Endodermal cell (in vitro differentiated cells): ENCODE results near the gene OR52B6. TPM values are rescaled to one million over a fixed set of nuclear protein-coding genes. Genes with fewer than 3 reads are reported as not detected.

Experiments
- DNase-seq: peaks from one replicate; pipeline ENCODE4 v3.0.0-alpha.2; 2017
- H3K27ac ChIP-seq: 2 replicates; pipeline ENCODE4 v1.5.1; 2013; ENCODE audit warnings: mild to moderate bottlenecking, low read depth, low read length, moderate library complexity
- H3K27me3 ChIP-seq: 2 replicates; pipeline ENCODE4 v1.6.1; 2013; ENCODE audit warnings: mild to moderate bottlenecking, low read length, moderate library complexity; ENCODE audit not compliant: insufficient read depth, control insufficient read depth, poor library complexity, severe bottlenecking
- H3K36me3 ChIP-seq: 2 replicates; pipeline ENCODE4 v1.7.0; 2013; ENCODE audit warnings: mild to moderate bottlenecking, low read length, moderate library complexity; ENCODE audit not compliant: control insufficient read depth, insufficient read depth
- H3K4me1 ChIP-seq: one replicate; pipeline ENCODE4 v1.7.0; 2013; ENCODE audit warnings: low read length; ENCODE audit not compliant: control insufficient read depth, insufficient read depth
- H3K4me3 ChIP-seq: 2 replicates; pipeline ENCODE4 v1.5.1; 2013; ENCODE audit warnings: mild to moderate bottlenecking, low read length, moderate library complexity
- H3K9ac ChIP-seq: 2 replicates; pipeline ENCODE4 v1.6.1; 2013; ENCODE audit warnings: mild to moderate bottlenecking, low read length, moderate library complexity; ENCODE audit not compliant: poor library complexity, severe bottlenecking; ENCODE audit errors: extremely low read depth
- H3K9me3 ChIP-seq: 2 replicates; pipeline ENCODE4 v1.6.1; 2013; ENCODE audit warnings: mild to moderate bottlenecking, low read length, moderate library complexity; ENCODE audit not compliant: control insufficient read depth
- H3K27ac Mint-ChIP-seq: 2 replicates; pipeline ENCODE4 v1.8.0; 2020; ENCODE audit warnings: mixed read lengths
- H3K27me3 Mint-ChIP-seq: 2 replicates; pipeline ENCODE4 v1.8.0; 2021; ENCODE audit warnings: mild to moderate bottlenecking, mixed read lengths; ENCODE audit not compliant: insufficient read depth
- H3K36me3 Mint-ChIP-seq: 2 replicates; pipeline ENCODE4 v1.8.0; 2020; ENCODE audit warnings: low read depth, mixed read lengths
- H3K4me1 Mint-ChIP-seq: 2 replicates; pipeline ENCODE4 v1.8.0; 2020; ENCODE audit warnings: mixed read lengths
- H3K4me3 Mint-ChIP-seq: 2 replicates; pipeline ENCODE4 v1.8.0; 2020; ENCODE audit warnings: mild to moderate bottlenecking, moderate library complexity, mixed read lengths
- H3K9me3 Mint-ChIP-seq: 2 replicates; pipeline ENCODE4 v1.8.0; 2020; ENCODE audit warnings: mild to moderate bottlenecking, mixed read lengths
- WGBS, 2 experiments: methylation state at CpG; one replicate each; pipeline versions ENCODE4 v1.1.5 to v1.1.7; 2013; ENCODE audit warnings: missing lambda C conversion rate in 2 of 2, mixed read lengths in 1 of 2; ENCODE audit not compliant: insufficient coverage in 1 of 2, insufficient read length in 1 of 2; 5-methylcytosine and 5-hydroxymethylcytosine counted together
- total RNA-seq, 2 donors: library from RNA; stranded (reverse); fragmentation: NEBNext Ultra II Directional in 1 of 2; extraction: Animal tissue kit (Norgen Biotek cat#: 25700) in 1 of 2; gene quantifications; 2 replicates in 1 of 2; 3 replicates in 1 of 2; pipeline ENCODE4 v1.2.1, GENCODE V29; 2021
- TF ChIP-seq, protein P1 (sequence below): fragments of 200-600 bp; sonication (generic); conservative IDR thresholded peaks from 2 replicates; pipeline ENCODE4 v1.5.0; 2021; ENCODE audit warnings: antibody characterized with exemption, mild to moderate bottlenecking

The OR52B6 gene
- total RNA-seq, 2 donors from 2014 or later: not detected

DNA sequence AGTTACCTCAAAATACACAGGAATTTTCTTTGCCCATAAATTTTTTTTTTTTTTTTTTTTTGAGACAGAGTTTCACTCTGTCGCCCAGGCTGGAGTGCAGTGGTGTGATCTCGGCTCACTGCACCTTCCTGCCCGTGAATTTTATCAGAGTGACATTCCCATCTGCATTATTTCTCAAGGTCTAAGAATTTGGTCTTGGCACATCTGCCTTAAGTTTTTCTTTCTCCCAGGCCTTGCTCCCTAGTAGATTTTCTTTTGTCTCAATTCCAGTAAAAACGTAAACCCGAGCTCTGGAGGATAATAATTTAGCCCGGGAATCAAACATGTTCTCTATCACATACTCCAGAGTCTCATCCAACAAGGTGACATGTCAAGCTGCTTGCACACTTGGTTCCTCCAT, 28.1 kb downstream of the OR52B6 start:
- 94% methylated on average over 6 of the region's 6 CpGs for WGBS, 2 experiments
- no peak overlapping the region for H3K4me3 Mint-ChIP-seq
- no peak overlapping the region for H3K9ac ChIP-seq
- no peaks in the 10 kb centered on the region for H3K27me3 ChIP-seq
- no peak overlapping the region for H3K27ac ChIP-seq
- no peak overlapping the region for H3K4me3 ChIP-seq
- H3K4me1 Mint-ChIP-seq: peaks cover 2% of the 10 kb centered on the region
- no peaks in the 10 kb centered on the region for H3K27me3 Mint-ChIP-seq
- peaks cover 59% of the 10 kb centered on the region for H3K36me3 Mint-ChIP-seq
- H3K9me3 ChIP-seq: no peaks in the 10 kb centered on the region
- H3K36me3 ChIP-seq: peaks cover 38% of the 10 kb centered on the region
- TF ChIP-seq, protein P1, sequence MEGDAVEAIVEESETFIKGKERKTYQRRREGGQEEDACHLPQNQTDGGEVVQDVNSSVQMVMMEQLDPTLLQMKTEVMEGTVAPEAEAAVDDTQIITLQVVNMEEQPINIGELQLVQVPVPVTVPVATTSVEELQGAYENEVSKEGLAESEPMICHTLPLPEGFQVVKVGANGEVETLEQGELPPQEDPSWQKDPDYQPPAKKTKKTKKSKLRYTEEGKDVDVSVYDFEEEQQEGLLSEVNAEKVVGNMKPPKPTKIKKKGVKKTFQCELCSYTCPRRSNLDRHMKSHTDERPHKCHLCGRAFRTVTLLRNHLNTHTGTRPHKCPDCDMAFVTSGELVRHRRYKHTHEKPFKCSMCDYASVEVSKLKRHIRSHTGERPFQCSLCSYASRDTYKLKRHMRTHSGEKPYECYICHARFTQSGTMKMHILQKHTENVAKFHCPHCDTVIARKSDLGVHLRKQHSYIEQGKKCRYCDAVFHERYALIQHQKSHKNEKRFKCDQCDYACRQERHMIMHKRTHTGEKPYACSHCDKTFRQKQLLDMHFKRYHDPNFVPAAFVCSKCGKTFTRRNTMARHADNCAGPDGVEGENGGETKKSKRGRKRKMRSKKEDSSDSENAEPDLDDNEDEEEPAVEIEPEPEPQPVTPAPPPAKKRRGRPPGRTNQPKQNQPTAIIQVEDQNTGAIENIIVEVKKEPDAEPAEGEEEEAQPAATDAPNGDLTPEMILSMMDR: no peak
- H3K27ac Mint-ChIP-seq: no peak overlapping the region
- no peaks in the 10 kb centered on the region for H3K9me3 Mint-ChIP-seq
- H3K4me1 ChIP-seq: no peaks in the 10 kb centered on the region
- no peak for DNase-seq

DNA sequence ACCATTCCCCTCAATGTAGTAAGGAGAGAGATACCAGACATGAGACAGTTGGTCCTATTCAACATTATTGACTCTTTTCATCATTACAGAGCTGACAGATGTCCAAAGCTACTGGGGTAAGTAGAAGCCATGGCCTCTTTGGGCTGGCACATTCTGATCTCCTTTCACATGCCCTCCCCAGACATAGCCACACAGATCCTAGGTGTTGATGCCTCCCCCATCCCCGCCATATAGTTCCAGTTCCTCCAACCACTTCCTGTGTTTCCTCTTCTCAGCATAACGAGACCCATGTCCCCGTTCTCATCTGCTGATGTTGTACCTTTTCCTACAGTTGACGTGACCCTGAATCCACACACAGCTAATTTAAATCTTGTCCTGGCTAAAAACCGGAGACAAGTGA, 29.8 kb downstream of the OR52B6 start:
- no peaks in the 10 kb centered on the region for H3K27me3 ChIP-seq
- H3K36me3 ChIP-seq: peaks cover 30% of the 10 kb centered on the region
- Mint-ChIP-seq H3K36me3 (peaks cover 46% of the 10 kb centered on the region), H3K4me3 (no peak overlapping the region), H3K4me1 (no peaks in the 10 kb centered on the region), H3K27me3 (no peaks in the 10 kb centered on the region), H3K27ac (no peak overlapping the region), H3K9me3 (no peaks in the 10 kb centered on the region)
- WGBS, 2 experiments: 95 to 96% methylated on average over 3 to 5 of the region's 5 CpGs
- no peak for DNase-seq
- H3K4me3 ChIP-seq: no peak overlapping the region
- no peak overlapping the region for H3K9ac ChIP-seq
- TF ChIP-seq, protein P1: no peak
- H3K27ac ChIP-seq: no peak overlapping the region
- no peaks in the 10 kb centered on the region for H3K9me3 ChIP-seq
- H3K4me1 ChIP-seq: no peaks in the 10 kb centered on the region

DNA sequence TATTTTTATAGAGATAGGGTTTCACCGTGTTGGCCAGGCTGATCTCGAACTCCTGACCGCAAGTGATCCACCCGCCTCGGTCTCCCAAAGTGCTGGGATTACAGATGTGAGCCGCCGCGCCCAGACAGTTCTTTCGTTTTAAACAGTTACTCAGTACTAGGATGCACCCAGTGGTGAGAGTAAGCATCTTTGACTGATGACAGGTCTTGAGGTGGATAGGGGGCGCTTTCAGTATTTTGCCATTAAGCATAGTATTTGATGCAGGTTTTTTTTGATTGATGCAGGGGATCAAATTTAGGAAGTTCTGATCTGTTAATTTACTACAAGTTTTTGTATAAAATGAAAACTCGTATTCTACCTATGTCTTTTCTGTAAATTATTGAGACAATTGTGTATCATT, 30.9 kb downstream of the OR52B6 start:
- H3K4me1 ChIP-seq: no peaks in the 10 kb centered on the region
- H3K9ac ChIP-seq: no peak overlapping the region
- no peak overlapping the region for H3K4me3 ChIP-seq
- peaks cover 34% of the 10 kb centered on the region for H3K36me3 Mint-ChIP-seq
- no peaks in the 10 kb centered on the region for H3K27me3 ChIP-seq
- no peaks in the 10 kb centered on the region for H3K27me3 Mint-ChIP-seq
- H3K9me3 ChIP-seq: no peaks in the 10 kb centered on the region
- no peak overlapping the region for H3K27ac Mint-ChIP-seq
- no peaks in the 10 kb centered on the region for H3K9me3 Mint-ChIP-seq
- H3K27ac ChIP-seq: no peak overlapping the region
- no peak for DNase-seq
- TF ChIP-seq, protein P1: peak; percentile 70
- no peaks in the 10 kb centered on the region for H3K4me1 Mint-ChIP-seq
- no peak overlapping the region for H3K4me3 Mint-ChIP-seq
- H3K36me3 ChIP-seq: peaks cover 21% of the 10 kb centered on the region
- 89% methylated on average over 10 of the region's 11 CpGs for WGBS, 2 experiments
